GM21786 (cell line): ENCODE results near the gene GAPDHS.

ENCODE experiments used
- ATAC-seq: cut with Tn5 transposase; IDR thresholded peaks from one replicate; pipeline ENCODE4 v1.9.1; 2021; ENCODE audit not compliant: unreplicated experiment

Gene GAPDHS

DNA sequence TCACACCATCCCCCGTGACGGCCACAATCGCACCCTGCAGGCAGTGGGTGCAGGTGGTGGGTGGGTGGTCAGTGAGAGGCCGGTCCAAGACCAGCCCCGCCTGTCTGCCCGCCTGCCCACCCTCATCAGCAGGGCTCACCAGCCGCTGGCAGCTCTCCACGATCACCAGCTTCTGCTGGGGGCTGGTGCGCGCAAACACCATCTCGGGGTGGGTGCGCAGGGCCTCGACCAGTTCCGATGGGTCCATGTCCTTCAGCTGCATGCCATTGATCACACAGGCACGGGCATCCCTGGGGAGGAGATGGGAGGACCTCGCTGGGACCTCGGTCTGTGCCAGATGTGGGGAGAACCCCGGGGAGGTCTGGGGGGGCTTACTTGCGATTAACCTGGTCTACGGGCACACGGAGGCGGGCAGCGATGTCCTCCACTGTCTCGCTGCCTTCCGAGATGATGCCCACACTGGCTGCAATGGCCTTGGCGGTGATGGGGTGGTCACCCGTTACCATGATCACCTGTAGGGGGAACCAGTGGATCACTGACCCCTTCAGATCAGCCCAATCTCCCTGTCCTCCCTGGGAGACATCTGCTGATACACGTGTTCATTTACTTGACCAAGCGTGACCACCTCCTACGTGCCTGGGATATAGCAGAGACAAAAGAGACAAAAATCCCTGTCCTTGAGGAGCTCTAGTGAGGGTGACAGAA lies 22.2 kb downstream of the GAPDHS start:
- no peak for ATAC-seq

DNA sequence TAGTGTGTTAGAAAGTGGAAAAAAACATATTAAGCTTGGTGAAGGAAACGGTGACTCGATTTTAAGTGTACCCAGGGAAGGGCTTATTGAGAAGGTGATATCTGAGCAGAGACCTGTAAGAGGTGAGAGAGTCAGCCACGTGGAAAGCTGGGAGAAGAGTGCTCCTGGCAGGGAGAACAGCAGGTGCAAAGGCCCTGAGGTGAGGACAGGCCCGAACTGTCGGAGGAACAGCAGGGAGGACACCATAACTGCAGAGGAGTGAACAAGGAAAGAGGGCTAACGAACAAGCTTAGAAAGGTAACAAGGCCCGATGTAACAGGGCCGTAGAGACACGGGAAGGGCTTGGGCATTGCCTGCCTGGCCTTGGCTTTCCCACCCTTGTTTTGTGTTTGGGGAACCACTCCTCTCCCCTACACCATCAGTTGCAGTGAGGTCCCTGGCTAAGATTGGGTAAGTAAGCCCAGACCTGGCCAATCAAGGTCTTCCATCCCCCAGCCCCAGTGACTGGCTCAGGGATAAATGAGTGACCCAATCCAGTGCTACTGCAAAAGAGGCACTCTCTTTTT lies 22.9 kb downstream of the GAPDHS start:
- no peak for ATAC-seq

DNA sequence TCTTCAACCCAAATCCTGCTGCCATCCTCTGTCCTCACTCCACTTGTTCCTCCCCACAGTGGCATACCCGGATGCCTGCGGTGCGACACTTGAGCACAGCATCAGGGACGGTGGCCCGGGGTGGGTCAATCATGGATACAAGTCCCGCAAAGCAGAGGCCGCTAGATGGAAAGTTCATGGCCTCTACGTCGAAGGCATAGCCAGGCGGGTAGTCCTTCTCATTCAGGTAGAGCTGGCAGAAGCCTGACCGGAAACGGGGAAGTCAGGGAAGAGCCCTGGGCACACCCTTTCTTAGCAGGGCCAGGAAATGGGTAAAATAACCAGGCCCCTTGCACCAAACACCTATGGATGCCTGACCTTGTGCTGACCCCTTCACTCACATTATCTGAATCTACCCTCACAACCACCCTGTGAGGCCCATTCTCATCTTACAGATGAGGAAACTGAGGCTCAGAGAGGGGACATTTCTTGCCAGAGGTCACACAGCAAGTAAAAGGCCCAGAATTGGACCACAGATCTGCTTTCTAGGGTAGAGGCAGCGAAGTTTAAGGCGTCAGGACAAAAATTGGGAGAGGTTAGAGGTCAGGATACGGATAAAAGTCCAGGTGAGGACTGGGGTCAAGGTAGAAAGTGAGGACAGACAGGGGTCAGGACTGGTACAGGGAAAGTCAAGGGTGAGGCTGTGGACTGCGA lies 23.7 kb downstream of the GAPDHS start:
- no peak for ATAC-seq

DNA sequence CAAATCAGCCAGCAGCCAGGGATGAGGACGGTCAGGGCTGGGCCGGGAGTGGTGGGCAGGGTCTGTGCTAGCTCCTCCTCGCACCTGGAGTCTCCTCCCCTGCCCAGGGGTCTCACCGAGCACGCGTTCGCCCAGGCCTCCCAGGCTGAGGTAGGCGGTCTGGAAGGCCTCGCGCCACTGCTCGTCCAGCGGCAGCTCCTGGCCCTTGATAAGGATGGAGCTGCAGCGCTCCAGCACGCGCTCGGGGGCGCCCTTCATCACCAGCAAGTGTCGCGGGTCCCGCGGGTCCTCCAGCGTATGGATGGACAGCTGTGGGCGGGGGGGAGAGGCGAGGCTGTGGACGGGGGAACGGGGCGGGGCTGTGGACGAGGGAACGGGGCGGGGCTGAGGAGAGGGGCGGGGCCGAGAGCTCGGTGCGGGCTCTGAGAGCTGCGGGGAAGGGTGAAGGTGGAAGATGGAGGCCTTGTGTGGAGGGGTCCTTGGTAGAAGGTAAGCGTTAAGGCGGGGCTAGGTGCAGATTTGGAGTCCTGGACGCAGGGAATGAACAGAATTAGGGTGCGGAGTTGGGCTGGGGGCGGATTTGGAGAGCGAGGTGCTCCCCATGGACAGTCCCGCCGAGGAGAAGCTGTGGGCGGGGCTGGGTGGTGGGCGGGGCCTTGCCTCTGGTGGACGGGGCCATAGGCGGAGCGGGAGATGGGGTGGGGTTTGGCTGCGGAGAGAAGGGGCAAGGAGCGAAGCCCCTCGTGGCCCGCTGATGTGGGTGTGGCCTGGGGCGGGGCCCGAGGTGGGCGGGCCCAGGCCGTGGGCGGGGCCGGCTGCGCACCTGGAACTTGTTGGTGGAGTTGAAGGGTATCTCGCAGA lies 24.5 kb downstream of the GAPDHS start:
- no peak for ATAC-seq

DNA sequence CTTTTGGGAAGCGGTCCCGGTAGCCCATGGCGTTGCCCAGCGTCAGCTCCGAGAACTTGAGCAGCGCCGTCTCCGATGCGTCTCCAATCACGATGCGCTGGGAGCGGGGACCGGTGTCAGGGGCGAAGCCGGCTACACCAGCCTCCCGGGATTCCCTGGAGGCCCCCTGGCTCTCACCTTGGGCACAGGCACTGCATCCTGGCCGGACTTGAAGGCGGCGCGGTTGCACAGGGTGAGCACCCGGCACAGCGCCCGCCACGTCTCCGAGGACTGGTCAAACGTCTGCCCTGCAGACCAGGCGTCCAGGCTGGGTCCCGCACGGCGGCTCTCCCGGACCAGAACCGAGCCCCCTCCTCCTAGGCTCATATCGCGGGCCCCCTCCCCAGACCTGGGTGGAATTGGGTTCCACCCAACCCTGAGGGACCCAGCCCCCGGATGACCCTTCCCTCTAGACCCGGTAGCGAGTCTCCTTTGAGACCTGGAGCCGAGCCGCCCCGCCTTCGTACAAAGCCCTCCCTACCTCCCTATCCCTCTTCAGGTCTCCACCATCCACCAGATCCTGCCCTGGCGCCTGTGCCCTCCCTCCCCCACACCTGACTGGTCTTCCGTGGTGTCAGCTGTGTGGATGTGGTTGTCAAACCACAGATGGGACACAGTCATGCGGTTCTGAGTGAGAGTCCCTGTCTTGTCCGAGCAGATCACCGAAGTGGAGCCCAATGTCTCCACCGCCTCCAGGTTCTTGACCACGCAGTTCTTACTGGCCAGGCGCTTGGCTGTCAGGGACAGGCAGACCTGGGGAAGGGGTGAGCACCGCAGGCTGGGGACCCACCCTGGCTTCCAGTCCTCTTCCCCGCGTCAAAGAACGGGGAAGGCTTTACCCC lies 25.4 kb downstream of the GAPDHS start:
- ATAC-seq, result no peak

DNA sequence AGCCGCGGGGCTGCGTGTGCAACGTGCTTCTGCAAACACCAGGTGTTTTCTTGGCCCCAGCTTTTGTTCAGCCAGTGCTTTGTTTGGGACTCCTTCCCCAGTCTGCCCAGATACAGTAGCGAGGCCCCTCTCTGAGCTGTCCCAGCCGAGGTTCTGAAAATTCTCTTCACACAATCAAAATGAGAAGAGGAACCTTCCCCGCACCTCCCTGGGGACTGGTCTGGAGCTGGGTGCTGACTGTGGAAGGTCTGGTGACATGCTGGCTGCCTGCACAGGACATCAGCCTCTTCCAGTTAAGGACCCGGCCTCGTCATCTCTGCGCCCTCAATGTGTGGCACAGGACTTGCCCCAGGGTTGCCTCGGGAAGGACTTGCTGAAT lies 26.0 kb downstream of the GAPDHS start:
- ATAC-seq, result peak; percentile 74

DNA sequence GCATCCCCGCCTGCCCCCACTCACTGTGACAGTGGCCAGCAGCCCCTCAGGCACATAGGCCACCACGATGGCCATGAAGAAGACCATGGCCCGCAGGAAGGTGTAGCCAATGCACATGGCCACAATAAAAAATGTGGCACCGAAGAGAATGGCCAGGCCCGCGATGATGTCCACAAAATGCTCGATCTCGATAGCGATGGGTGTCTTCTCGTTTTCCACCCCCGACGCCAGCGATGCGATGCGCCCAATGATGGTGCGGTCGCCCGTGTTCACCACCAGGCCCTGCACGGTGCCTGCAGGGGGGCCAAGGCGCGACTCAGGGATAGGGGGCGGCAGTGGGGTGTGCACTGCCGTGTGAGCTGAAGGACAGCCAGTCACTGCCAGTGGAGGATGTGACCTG lies 26.5 kb downstream of the GAPDHS start:
- no peak for ATAC-seq

DNA sequence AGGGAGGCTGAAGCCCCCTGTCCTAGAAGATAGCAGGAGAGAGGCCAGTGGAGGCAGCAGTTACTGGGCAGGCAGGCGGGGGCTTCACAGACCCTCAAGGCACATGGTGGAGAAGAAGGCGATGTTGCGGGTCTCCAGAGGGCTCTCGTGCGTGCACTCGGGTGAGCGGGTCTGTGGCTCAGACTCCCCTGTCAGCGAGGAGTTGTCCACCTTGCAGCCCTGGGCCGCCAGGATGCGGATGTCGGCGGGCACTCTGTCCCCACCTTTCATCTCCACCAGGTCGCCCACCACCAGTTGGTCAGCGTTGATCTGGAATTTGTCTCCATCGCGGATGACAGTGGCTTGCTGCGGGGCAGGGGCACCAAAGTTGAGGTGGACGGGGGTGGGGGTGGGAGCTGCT lies 27.0 kb downstream of the GAPDHS start:
- ATAC-seq, result no peak

DNA sequence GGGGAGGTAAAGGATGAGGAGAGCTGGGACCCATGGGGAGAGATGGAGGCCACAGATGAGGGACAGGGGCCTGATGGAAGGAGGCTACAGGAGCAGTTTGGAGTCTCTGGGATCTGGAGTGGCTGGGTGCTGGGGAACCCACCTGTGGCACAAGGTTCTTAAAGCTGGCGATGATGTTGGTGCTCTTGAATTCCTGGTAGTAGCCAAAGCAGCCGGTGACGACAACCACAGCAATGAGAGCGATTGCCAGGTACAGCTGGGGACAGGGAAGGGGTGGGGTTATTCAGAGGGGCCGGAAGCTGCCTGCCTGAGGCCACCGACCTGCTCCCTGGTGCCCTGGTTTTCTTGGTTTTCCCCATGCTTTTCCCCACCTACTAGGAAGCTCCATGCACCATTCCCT lies 27.4 kb downstream of the GAPDHS start:
- ATAC-seq, result no peak

DNA sequence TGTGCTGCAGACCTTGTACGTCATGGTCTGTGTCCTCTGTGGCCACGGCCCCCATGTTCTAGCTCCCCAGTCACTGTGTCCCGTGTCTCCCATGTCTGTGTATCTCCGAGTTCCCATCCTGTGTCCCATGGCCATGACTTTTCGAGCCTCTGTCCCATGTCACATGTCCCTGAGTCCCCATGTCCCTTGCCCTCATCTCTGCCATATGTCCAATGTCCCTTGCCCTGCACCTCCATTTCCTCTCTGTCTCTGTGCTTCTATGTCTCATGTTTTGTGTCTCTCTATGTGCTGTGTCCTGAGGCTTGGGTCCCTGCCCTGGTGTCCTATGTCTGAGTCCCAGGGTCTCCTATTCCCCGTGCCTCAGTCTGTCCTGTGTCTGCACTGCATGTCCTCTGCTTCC lies 28.2 kb downstream of the GAPDHS start:
- no peak for ATAC-seq

DNA sequence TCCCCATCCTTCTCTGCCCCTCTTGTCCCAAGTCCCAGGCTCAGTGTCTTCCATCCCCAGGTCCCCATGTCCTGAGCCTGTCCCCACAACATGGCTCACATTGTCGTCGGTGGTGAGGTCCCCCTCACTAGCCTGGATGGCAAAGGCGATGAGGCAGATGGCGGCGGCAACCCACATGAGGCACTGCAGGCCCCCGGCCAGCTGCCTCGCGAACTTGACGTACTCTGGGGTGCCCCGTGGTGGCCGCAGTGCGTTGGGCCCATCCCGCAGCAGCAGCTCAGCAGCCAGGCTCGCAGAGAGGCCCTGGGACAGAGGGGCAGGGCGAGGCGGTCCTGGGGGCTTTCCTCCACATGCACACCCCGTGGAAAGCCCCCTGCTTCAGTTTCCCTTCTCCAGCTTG lies 29.1 kb downstream of the GAPDHS start:
- no peak for ATAC-seq

DNA sequence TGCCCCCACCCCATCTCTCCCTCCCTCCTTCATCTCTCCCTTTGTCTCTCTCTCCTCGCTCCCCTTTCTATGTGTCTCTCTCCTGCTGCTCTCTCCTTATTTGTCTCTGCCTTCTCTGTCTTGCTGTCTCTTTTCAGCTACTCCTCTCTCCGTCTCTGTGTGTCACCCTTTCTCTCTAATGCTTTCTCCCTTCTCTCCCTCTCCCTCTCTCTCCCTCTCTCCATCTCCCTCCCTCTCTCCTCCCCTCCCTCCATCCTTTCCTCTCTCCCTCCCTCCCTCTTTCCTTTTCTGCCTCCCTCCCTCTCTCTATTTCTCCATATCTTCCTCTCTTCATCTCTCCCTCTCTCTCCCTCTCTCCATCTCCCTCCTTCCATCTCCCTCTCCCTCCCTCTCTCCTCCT lies 29.5 kb downstream of the GAPDHS start:
- no peak for ATAC-seq

DNA sequence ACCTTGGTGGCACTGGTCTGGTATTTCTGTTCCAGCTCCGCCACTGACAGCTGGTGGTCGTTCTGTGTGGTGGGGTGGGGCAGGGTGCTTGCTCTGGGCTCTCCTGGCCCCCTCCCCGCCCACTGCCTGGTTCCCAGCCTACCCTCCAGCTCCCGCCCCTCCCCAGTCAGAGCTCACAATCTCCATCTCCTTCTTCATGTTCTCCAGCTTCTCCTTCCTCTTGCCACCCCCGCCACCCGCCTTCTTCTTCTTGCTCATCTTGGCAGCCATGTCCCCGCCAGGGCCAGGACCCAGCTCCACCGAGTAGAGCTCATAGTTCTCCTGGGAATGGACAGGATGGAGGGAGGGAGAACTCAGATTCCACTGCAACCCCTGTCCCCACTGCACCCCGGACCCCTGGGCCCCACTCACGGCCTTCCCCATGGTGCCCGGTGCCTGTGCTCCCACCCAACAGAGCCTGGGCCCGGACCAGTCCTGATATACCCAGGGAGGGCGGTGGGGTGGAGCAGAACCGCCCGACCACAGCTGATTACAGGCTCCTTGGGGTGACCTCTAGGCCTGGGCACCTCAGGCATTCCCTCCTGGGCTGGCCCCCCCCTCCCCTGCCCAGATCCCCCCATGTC lies 30.1 kb downstream of the GAPDHS start, which contains the start of gene ATP4A:
Gene ATP4A, minus strand, starts transcription at position 452 of the 623 bp plus-strand sequence. Its CDS starts 29 bp downstream, at position 423.
- no peak for ATAC-seq

DNA sequence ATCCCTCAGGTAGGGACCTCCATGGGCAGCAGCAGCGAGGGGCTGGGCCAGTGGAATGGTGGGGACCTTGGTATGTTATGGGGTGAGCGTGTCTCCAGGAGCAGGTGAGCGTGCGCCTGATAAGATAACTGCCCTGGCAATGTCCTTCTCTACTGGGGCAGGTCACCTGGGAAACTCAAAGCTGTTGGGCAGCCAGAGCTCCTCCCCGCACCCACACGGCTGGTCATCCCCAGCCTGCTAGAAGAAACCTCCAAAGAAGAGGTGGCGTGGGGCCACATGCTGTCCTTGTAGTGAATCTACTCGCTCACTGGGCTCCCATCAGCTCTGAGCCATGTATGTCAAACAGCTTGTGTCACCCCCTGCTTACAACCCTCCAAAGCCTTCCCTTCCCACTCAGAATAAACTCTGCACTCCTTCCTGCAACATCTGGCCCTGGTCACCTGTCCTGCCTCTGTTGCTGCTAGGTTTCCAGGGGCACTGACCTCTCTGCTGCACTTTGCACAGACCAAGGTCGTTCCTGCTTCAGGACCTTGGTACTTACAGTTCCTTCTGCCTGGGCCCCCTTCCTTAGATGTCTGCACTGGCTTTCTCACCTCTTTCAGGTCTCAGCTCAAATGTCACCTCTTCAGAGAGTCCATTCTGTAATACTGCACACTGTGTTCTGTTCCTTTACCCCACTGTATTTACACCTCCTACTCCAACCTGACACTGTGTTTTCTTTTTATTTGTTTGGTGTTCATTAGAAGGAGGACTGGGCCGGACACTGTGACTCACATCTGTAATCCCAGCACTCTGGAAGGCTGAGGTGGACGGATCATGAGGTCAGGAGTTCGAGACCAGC lies 32.0 kb downstream of the GAPDHS start:
- ATAC-seq, result no peak

DNA sequence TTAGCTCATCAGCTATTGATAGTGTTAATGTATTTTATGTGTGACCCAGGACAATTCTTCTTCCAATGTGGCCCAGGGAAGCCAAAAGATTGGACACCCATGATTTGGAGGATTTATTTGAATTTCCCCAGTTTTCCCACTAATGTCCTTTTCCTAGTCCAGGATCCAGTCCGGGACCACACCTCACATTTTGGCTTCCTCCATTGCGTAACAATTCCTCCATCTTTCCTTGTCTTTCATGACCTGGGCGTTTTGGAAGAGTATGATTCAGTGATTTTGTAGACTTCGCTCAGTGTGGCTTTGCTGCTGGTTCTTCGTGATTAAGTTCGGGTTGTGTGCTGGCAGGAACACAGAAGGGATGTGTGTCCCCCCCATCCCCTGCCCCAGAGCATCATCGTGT lies 33.5 kb downstream of the GAPDHS start:
- ATAC-seq, result no peak

DNA sequence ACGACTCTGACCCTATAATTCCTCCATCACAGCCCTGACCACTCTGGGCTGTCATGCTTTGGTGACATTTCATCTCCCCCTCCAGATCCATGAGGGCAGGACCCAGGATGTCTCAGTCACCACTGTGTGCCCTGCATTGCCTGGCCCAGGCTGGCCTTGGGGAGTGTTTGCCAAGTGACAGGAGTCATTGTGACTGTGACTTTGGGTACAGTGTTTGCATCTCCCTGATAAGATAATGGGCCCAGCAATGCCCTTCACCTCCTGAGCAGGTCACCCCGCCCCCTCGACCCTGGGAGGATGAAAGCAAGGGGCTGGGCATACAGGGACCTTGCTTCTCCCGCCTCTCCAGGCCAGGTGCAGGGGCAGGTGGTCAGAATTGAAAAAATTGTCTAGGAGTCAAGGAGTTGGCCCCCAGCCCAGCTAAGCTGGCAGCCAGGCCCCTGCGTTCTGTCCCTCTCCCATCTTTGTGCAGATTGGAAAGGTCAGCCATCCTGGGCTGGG lies 36.1 kb downstream of the GAPDHS start:
- no peak for ATAC-seq

DNA sequence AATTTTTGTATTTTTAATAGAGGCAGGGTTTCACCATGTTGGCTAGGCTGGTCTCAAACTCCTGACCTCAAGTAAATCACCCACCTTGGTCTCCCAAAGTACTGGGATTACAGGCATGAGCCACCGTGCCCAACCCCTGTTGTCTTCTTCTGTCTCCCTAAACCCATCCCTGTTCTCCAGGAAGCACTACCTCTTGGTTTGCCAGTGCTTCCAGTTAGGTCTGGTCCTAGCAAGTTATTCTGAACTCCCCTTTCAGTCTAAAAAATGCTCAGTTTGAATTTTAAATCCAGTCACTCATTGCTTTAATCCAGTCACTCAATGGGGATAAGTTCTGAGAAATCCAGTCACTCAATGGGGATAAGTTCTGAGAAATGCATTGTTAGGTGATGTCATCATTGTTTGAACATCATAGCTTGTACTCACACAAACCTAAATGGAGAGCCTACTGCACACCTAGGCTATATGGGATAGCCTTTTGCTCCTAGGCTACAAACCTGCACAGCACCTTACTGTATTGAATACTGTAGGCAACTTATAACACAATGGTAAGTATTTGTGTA lies 38.2 kb downstream of the GAPDHS start:
- ATAC-seq, result no peak

DNA sequence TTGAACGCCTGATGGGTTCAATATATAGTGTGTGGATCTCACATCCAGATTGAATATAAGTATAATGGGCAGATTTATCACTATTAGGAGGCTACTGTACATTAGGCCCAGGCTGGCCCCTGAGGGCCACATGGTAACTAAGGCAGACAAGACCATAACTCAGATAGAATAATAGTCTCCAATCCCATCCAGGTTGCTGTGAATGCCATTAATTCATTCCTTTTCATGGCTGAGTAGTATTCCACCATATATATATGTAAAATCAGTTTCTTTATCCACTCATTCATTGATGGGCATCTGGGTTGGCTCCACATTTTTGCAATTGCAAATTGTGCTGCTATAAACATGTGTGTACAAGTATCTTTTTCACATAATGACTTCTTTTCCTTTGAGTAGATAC lies 44.7 kb downstream of the GAPDHS start:
- no peak for ATAC-seq

DNA sequence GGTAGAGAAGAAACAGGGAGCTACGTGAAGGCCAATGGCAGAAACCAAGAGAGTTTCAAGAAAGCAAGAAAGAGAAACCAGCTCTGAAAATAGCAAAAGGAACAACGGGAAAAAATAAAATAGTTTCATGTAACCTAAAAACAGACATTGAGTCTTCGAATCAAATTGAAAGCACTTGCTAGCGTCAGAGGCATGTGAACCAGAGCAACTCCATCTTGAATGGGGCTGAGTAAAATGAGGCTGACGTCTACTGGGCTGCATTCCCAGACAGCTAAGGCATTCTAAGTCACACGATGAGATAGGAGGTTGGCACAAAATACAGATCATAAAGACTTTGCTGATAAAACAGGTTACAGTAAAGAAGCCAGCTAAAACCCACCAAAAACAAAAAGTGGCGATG lies 45.5 kb downstream of the GAPDHS start:
- no peak for ATAC-seq
